ELF-1 (cell line): ENCODE measurements around the gene NOXO1.
A peak's percentile ranks its signal among the peaks of the same experiment; 100 is the strongest.
"Not testable (repeated sequence)": the region's sequence is repeated elsewhere in the genome, so short reads cannot be mapped to it uniquely, and the experiment has no call there.

Experiments
- DNase-seq: peaks from one replicate; pipeline ENCODE4 v3.0.0-alpha.2; 2016; ENCODE audit warnings: low read depth, low spot score

NOXO1 gene

DNA sequence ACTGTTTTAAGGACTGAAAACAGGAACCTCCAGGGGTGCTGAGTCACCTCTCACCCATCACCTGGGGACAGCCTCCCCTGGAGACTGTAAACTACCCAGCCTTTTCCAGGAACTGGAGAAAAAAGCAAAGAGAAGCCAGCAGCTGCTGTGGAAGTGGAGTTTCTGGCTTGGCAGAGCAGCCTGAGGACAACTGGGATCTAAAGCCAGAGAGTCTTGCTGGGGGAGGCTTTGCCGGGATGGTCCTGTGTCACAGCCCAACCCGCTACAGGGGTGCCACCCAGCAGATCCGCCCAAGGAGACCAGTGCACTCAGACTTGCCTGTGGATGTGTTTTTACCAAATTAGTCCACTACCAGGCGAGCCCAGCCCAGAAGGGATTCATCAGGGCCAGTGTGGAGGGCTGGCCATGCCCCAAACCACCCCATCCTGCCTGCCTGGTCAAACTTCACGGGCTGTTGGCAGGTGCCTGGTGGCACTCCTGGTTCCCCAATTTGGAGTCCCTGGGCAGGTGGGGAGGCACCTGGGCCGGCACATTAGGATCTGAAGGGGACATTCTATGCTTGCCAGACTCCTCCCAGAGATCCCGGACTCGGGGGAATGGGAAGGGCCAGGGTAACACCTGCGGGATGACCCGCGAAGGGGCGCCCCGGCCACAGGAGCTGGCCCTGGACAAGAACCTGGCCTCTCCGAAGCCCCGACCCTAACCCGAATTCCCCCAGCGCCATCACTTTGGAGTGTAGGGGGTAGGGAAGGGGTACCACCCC lies 39.0 kb downstream of the NOXO1 start:
- DNase-seq = peak; percentile 56

DNA sequence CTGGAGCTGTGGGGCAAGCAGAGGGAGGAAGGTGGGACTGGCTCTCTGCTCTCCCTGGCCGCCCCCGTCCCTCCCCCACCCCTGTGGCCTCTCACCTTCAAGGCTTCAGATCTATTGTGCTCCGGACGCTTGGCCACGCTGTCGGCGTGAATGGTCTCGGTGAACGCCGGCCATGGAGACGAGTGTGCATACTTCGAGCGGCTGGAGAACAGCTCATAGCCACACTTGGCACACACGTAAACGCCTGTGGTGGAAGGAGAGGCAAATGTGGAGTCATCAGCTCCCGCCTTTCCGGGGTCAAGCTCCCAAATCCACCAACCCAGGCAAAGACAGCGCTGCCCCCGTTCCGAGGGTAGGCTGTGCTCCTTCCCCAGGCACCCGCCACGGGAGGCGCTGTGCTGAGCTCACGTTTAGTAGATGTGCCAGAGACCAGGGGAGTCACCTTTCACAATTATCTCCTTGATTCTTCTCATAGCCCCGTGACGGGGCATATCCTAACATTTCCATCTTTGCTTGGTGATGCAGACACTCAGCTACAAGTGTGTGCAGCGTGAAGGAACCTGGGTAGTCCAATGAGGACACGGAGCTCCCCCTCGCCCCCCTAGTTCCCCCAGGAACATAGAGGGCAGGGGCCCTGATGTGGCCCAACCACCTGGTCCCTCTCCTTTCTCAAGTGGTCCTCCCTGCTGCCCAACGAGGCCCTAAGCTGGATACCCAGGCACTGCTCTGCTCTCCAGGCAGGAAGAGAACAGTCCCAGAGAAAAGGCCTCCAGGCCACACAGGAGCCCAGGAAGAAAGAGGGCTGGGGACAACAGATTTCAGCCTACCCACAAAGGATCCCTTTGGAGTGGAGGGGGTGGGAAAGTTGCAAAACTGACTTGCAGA lies 39.9 kb downstream of the NOXO1 start:
- DNase-seq = peak; percentile 80

GRCh38 chr16:1940273-1941161 lies 40.8 kb downstream of the NOXO1 start:
- peak; percentile 58 for DNase-seq

GRCh38 chr16:1939833-1940232 lies 41.4 kb downstream of the NOXO1 start:
- not testable (repeated sequence) for DNase-seq

GRCh38 chr16:1938910-1939309 lies 42.4 kb downstream of the NOXO1 start:
- DNase-seq = no peak

GRCh38 chr16:1938316-1938715 lies 43.0 kb downstream of the NOXO1 start:
- no peak for DNase-seq

DNA sequence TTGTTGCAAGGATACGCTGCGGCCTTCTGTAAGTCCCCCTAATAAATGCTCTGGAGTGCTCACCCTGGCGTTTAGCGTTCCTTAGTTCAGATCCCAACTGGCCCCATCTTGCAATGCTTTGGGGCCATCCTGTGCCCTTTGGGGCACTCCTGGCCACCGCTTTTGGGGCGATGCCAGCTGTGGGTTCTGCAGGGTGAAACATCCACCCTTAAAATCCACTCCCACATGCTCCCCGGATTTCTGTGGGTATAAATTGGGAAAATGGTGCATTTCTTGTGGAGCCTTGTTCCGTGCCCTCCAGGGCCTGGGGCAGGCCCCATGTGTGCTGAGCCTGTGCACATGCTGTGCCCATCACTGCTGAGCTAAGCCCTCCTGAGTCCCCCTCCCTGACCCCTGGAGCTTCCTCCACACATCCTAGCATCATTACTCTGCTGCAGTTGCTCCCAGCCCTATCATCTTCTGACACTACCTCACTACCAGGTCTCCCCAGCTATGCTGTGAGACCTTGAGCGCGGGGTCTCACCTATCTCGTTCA lies 44.3 kb downstream of the NOXO1 start:
- DNase-seq = no peak

DNA sequence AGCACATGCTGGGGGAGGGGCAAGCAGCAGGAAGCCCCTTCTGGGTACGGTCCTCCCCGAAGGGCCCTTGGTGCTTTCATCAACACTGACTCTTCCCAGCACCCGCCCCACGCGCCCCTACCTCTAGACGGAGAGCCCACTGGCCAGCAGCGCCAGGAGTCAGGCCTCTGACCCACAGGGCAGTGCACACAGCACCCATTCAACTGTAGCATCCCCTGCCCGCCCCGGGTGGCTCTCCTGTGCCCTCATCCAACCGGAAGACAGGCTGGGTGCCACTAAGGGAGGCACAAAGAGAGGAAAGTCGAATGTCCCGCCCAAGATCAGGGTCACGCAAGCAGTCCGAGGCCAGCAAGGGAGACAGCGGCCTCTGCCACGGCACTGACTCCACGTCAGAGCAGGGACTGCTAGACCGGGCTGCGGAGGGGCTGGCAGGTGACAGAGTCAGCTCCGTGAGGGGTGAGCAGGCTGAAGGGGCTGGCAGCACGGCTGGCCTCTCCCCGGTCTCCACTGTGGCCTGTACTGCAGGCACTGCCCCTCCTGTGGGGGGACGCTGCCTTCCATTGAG lies 48.1 kb downstream of the NOXO1 start:
- DNase-seq = no peak

- peak; percentile 77 for DNase-seq
Observed at GRCh38 chr16:1932050-1933028, 48.9 kb downstream of the NOXO1 start.

GRCh38 chr16:1930338-1930720 lies 50.9 kb downstream of the NOXO1 start:
- DNase-seq = no peak

DNA sequence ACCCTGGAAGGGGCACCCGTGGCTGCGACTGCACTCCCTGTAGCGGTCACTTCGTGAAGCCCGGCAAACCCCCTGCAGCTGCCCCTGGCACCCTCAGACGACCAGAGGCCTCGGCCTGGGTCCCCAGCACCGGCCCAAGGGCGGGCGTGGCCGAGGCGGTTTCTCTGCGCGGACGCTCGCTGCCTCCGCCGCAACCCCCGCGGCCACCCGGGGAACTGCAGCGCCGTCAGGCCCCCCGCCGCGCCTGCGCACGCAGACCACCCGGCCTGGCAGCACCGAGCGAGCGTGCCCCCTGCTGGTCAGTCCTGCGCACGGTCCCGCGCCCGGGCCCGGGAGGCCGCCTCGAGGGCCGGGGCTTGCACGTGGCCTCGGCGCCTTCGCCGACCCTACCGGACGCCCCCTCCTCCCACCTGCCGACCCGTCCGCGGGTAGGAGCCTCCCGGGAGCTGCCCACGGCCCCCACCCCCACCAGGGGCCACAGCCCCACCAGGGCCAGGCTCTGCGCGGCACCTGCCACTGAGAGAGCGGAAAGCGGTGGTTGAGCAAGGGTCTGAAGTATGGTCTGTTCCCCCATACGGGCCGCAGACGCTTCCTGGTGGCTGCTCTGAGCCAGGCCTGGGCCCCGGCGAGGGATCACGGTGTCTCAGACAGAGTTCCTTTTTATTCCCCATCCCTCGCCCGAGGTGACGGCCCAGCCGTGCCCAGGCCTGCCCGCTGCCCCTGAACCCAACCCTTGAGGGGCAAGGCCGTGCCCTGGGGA lies 51.5 kb downstream of the NOXO1 start:
- peak; percentile 93 for DNase-seq

DNA sequence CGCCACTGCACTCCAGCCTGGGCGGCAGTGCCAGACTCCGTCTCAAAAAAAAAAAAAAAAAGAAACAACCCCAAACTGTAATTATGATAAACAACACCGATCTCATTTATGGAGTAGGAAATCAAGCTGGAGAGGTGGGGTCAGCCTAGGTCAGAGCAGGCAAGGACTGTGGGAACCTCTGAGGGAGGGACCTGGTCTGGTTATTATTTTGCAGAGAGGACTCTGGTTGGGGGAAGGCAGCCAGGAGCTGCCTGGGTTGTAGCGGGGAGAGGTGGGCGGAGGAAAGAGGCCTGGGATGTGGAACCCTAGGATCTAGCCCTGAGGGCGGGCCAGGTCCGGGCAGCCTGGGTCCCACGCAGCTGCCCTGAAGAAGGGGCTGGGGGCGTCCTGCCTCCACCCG lies 52.2 kb downstream of the NOXO1 start:
- DNase-seq = no peak
